ENCODE measurements around the gene NIT1. TPM values are rescaled to one million over a fixed set of nuclear protein-coding genes. Genes with fewer than 3 reads are reported as not detected.

NIT1 gene
- total RNA-seq, 4 donors from 2014 or later = 16.9 to 28.6 (median 22.1) TPM

DNA sequence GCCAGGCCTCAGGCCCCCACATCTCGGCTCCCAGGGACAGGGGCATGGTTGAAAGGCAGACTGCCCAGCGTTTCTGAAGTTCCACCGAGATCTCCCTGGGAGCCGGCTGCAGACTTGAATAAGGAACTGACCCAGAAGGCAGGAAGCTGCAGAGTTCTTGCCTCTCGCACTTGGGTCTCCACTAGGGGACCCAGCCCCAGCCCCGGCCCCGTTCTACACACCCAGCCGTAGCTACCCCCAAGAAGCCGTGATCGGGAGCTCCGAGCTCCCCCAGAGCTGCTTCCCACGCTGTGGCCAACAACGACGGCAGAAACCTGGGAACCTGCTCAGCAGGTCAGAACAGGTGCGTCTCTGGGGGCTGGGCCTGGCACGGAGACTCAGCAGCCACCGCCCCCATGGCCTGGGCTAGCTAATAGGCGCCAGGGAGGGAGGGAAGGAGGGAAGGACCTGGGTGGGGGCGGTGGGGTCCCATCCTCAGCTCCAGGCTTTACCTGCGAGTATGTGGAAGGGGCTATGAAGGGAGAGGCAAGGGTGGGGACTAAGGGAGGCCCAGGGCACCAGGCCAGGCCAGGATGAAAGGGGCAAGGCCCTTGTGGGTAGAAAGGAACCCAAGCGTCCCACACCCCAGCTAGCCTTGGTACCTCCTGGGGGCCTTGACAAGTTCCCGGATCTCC lies 28.5 kb upstream of the NIT1 start, which contains the start of gene NECTIN4:
NECTIN4 (minus strand) TSS at position 308 of the 674 bp plus-strand sequence; CDS start at position 46, 262 bp downstream.
- intact Hi-C loops (cut with DNase I) = no loop called here
- WGBS, 2 donors = 39 to 64% methylated on average over 7 of the region's 22 CpGs
- H3K9me3 ChIP-seq = no peaks in the 10 kb centered on the region
- no peaks in the 10 kb centered on the region for H3K27me3 ChIP-seq
- H3K4me3 ChIP-seq = peak within 1 kb of the TSS; percentile 50 to 65 (median 64)
- H3K27ac ChIP-seq = peak within 1 kb of the TSS; percentile 90 to 97 (median 94)
- peaks cover 8 to 78% (median 17%) of the 10 kb centered on the region in 3 donors for H3K4me1 ChIP-seq
- no peaks in the 10 kb centered on the region for H3K36me3 ChIP-seq
- DNase-seq = no peak
- peak in 3 of 4 donors; percentile 72 to 83 (median 73) for TF ChIP-seq POLR2A (IDR thresholded peaks at IDR 0.05)
- TF ChIP-seq, protein P1, sequence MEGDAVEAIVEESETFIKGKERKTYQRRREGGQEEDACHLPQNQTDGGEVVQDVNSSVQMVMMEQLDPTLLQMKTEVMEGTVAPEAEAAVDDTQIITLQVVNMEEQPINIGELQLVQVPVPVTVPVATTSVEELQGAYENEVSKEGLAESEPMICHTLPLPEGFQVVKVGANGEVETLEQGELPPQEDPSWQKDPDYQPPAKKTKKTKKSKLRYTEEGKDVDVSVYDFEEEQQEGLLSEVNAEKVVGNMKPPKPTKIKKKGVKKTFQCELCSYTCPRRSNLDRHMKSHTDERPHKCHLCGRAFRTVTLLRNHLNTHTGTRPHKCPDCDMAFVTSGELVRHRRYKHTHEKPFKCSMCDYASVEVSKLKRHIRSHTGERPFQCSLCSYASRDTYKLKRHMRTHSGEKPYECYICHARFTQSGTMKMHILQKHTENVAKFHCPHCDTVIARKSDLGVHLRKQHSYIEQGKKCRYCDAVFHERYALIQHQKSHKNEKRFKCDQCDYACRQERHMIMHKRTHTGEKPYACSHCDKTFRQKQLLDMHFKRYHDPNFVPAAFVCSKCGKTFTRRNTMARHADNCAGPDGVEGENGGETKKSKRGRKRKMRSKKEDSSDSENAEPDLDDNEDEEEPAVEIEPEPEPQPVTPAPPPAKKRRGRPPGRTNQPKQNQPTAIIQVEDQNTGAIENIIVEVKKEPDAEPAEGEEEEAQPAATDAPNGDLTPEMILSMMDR (IDR thresholded peaks at IDR 0.05) = no peak

DNA sequence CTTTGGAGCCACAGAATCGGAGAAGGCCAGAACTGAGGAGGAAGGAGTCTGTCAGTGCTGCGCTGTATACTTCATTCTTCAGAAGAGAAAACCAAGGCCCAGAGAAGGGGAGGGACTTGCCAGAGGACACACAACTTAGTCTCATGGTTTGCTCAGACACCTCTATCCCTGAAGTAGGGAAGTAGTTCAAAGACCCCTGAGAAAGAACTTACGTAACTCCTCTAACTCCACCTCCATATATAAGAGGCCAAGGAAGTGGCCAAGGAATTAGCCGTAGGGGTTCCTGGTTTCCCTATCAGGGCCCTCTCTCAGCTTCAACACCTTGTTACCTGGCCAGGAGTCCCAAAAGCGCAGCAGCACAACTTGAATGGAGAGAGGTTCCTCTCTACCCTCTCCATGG lies 28.0 kb upstream of the NIT1 start:
- intact Hi-C loops (cut with DNase I) = loop anchor here (10.0 kb wide), 1 partner anchor 55 kb away; the partner anchor contains the start of gene TSTD1
- DNase-seq = no peak
- Histone ChIP-seq H3K4me1 (peaks cover 8 to 75% (median 11%) of the 10 kb centered on the region in 3 donors), H3K4me3 (peak overlapping the region; percentile 50 to 65 (median 64)), H3K27ac (peak overlapping the region; percentile 90 to 97 (median 94)), H3K27me3 (no peaks in the 10 kb centered on the region), H3K36me3 (no peaks in the 10 kb centered on the region), H3K9me3 (no peaks in the 10 kb centered on the region)
- 86 to 88% methylated on average over 4 to 5 of the region's 5 CpGs for WGBS, 2 donors
- TF ChIP-seq, protein P1 (IDR thresholded peaks at IDR 0.05) = no peak
- TF ChIP-seq POLR2A (IDR thresholded peaks at IDR 0.05) = no peak

DNA sequence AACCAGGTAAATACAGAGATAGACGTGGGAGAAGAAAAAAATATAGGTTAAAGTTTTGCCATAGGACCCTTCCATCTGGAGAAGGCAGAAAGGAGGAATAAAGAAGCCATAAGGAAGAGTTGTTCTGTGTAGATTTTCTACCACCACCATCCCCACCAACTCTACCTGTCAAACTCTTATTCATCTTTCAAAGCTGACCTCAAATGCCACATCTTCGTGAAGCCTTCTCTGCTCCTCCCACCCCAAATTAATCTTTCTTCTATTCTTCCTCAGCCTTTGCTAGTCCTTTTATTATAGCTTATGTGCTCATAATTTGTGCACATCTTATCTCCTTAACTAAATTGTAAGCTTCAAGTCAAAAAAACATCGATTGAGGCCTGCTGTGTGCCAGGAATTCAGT lies 27.3 kb upstream of the NIT1 start:
- H3K27ac ChIP-seq = peak overlapping the region in 3 of 4 donors; percentile 94 to 97 (median 95)
- no peaks in the 10 kb centered on the region for H3K36me3 ChIP-seq
- intact Hi-C loops (cut with DNase I) = loop anchor here (10.0 kb wide), 1 partner anchor 56 kb away; the partner anchor contains the start of gene TSTD1
- 65 to 72% methylated on average over 3 of the region's 3 CpGs for WGBS, 2 donors
- TF ChIP-seq, protein P1 (IDR thresholded peaks at IDR 0.05) = no peak
- no peak for TF ChIP-seq POLR2A (IDR thresholded peaks at IDR 0.05)
- DNase-seq = no peak
- no peaks in the 10 kb centered on the region for H3K27me3 ChIP-seq
- H3K4me3 ChIP-seq = no peak overlapping the region
- H3K4me1 ChIP-seq = peaks cover 11 to 75% (median 11%) of the 10 kb centered on the region in 3 donors
- H3K9me3 ChIP-seq = no peaks in the 10 kb centered on the region

DNA sequence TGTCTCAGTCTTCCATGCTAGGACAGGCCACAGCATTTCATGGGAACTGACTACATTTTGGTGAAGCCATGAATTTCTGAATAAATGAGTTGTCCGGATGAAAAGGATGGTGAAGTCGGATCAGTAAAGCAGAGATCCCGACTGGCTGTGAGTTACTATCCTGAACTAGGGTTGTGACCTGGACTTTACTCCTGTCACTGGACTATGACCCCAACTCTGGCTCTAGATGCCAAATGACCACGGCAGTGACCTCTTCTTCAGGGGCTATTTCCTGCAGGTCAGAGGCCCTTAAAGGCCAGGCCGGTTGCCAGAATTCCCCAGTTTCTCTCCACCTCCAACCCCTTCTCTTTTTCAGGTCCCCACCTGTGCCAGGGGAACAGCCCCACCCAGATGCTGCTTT lies 26.8 kb upstream of the NIT1 start:
- Histone ChIP-seq H3K27me3 (no peaks in the 10 kb centered on the region), H3K4me3 (no peak overlapping the region), H3K27ac (peak overlapping the region in 3 of 4 donors; percentile 3 to 97 (median 95)), H3K36me3 (no peaks in the 10 kb centered on the region), H3K9me3 (no peaks in the 10 kb centered on the region), H3K4me1 (peaks cover 11 to 75% (median 16%) of the 10 kb centered on the region in 3 donors)
- intact Hi-C loops (cut with DNase I) = loop anchor here (10.0 kb wide), 1 partner anchor 56 kb away; the partner anchor contains the start of gene TSTD1
- TF ChIP-seq, protein P1 (IDR thresholded peaks at IDR 0.05) = no peak
- no peak for TF ChIP-seq POLR2A (IDR thresholded peaks at IDR 0.05)
- no peak for DNase-seq
- 82 to 92% methylated on average over 5 of the region's 5 CpGs for WGBS, 2 donors
